ENCODE measurements around the gene LAIR2.
"Not testable (repeated sequence)": the region's sequence is repeated elsewhere in the genome, so short reads cannot be mapped to it uniquely, and the experiment has no call there.

LAIR2 gene

DNA sequence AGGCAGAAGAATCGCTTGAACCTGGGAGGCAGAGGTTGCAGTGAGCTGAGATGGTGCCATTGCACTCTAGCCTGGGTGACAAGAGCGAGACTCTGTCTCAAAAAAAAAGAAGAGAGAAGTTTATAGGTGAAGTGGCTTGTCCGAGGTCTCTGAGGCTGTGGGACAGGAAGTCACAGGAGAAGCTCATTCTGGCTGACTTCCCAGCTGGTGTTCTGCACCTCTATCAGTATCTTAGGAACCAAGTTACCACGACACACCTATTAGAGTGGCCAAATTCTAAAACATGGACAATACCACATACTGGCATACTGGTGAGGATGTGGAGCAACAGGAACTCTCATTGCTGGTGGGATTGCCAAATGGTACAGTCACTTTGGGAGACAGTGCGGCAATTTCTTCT is 7.3 kb upstream of the LAIR2 start:
- DNase-seq, result not testable (repeated sequence)

GRCh38 chr19:54497747-54498450 is 4.7 kb upstream of the LAIR2 start:
- not testable (repeated sequence) for DNase-seq

DNA sequence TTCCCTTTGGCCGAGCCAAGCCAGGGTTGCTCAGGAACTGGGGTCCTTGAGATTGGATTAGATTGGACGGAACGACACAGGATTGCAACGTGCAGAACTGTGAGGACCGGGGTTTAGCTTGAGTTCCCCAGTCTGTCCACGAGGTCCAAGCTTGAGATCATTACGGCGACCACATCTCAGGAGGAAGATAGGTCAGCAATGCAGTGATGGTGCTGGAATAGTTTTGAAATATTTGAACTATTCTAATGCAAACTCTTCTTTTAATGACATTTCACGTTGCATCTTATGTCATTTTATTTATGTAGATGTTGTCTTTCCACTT is 4.2 kb upstream of the LAIR2 start:
- DNase-seq, result not testable (repeated sequence)

- DNase-seq, result not testable (repeated sequence)
These were observed 2.9 kb downstream of the LAIR2 start for GRCh38 chr19:54505542-54505941.

GRCh38 chr19:54506079-54506478 is 3.4 kb downstream of the LAIR2 start:
- no peak for DNase-seq

DNA sequence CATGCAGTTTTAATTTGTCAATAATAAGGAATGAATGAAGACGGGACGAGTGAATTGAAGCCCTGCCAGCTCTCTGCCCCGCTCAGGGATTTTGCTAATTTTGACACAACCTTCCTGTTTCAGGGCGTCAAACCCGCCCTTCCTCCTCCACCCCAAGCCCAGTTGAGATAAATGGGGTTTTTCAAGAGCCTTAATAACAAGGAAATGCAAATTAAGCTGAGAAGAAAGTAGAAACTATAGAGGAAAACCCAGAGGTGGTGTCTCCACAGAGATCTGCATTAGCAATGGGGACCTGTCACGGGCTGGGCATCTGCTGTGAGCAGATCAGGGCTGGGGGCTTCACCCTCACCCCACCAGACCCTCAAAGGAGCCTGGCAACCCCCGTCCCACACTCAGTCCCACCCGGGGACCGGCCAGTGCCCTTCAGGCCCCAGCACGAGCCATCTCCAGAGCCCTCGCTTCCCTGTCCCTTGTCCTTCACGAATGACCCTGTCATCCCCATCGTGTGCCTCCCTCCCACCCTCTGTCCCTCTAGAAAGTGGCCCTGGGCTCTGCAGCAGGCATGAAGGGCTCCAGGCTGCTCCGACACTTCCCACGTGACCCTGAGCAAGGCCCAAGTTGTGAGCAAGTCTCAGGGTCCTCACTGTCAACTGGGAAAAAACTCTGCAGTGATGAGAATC is 4.5 kb downstream of the LAIR2 start:
- DNase-seq, result not testable (repeated sequence)

- no peak for DNase-seq
These were observed 5.2 kb downstream of the LAIR2 start for GRCh38 chr19:54507824-54508223.

DNA sequence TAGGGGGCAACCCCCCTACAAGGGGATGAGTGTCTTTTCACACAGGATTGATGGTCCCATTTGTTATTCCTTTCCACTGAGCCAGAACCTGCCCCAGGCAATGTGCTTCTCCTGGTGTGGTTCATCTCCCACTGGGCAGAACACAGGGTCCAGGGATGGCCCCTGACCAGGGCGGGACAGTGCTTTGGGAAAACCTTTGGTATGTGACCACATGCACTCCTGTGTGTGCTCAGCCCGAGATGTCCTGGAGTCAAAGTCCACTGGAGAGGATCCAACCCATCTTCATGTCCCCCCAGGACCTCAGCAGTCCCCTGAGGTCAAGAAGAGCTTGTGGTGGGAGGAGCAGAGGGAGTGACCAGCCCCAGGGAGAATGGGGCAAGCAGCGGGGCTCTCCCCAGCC is 5.9 kb downstream of the LAIR2 start:
- not testable (repeated sequence) for DNase-seq

DNA sequence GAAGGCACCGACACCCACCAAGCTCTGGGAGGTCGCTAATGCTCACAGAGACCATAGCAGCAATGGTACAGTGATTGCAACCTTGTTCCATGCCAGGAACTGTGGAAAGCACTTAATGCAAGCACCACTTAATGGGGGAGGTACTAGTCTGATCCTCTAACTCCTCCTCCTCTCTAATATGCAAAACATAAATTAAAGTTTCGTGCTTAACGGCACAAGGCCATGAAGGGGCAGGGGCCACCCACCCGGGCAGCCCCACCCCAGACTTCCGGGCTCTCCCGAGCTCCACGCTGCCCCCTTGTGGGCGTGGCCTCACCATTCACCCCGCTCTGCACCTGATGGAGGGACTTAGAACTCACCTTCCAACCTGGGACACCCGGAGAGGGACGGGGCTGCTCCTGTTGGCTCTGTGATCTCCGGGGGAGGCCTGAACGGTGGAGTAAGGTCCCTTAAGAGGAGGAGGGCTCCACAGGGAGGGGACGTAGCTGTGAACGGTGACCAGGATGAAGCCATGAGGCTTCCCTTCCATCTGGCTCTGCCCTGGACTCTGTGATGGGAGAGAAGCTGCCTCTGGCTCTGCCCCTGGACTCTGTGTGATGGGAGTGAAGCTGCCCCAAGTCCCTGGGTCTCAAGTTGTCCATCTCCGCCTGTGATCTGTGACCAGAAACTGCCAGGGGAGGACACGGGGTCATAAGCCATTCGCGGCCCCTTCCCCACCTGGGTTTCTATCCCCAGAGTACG is 6.7 kb downstream of the LAIR2 start:
- not testable (repeated sequence) for DNase-seq

DNA sequence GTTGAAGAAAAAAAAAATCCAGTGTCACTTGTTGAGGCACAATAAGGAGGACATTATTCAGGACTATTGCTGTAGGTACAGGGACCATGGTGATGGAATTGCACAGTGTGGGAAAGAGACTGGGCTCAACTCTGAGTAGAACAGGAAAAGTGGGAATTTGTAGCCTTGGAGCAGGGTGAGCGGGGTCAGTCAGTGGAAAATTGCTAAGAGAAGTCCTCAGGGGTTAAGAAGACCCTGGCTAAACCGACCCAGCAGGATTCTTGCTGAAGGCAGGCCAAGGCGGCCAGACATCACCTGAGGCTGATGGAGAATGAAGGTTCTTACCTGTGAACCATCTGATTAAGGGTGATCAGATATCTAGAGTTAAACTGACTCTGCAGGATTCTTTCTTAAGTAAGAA is 12.5 kb downstream of the LAIR2 start:
- no peak for DNase-seq

DNA sequence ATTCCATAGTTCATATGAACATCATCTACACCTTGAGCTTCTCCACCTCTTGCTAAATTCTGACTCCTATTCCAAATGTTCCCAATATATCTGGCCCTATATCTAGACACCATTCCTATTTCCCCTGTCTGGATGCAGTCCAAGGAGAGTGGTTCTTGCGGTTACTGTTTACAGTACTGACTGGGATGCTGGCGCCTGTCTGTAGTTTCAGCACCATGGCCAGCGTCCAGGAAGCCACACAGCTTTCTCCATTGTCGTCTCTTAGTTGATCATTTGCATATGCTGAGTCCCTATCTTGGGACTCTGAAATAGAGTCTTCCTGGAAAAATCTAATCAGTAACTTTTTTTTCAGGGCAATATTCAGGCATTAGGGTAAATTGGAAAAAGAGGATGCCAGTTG is 14.9 kb downstream of the LAIR2 start:
- DNase-seq, result peak; percentile 43

- no peak for DNase-seq
These were observed 16.2 kb downstream of the LAIR2 start for GRCh38 chr19:54518844-54519243.

DNA sequence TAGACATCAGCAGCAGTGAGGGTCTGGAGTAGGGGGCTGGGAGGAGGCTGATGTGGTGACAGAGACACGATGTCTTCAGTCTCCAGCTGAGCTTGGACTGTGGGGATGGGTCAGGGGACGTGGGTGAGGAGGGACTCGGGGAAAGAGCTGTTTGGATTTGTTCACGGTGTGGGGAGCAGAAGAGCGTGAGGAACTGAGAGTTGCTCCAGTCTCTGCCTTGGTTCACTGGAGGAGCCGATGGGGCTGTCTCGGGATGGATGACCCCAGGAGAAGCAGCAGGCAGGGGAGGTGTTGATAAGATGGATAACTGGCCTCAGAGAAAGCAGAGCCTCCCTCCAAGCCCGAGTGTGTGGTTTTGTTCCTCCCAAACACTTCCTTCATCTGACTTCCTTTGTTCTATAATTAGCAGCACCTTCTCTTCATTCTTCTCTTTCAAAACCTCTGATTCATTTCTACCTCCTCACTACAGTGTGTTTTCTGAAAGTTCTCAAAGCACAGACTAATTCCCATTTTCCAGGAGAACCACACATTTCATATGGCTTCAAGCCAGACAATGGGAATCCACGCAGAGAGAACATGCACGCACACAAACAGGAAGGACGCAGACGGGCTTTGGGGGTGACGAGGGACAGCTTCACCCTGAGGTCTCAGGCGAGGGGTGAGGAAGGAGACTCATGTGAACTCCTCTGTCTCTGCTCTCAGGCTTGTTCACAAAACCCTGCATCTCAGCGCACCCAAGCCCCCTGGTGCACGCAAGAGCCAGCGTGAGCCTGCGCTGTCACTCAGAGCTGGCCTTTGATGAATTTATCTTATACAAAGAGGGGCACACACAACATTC is 18.6 kb downstream of the LAIR2 start:
- DNase-seq, result no peak

- no peak for DNase-seq
These were observed 19.4 kb downstream of the LAIR2 start for GRCh38 chr19:54521860-54522513.

DNA sequence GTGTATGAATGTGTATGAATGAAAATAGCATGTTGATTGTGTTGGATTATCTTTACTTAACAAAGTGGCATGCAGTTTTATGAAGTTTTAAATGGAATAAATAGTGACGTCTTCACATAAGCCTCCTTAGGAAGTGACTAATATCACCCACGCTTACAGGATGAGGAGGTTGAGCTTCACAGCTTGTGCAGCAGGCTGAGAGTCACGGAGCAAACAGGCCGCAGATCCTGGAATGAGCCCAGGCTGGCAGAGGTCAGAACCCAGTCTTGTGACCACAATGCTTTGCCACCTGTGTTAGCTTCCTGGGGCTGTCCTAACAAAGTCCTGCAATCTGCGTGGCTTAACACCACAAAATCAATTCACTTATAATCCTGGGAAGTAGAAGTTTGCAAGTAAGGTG is 20.8 kb downstream of the LAIR2 start:
- DNase-seq, result no peak

- no peak for DNase-seq
These were observed 23.0 kb downstream of the LAIR2 start for GRCh38 chr19:54525636-54526035.

GRCh38 chr19:54526972-54527371 is 24.3 kb downstream of the LAIR2 start:
- no peak for DNase-seq

DNA sequence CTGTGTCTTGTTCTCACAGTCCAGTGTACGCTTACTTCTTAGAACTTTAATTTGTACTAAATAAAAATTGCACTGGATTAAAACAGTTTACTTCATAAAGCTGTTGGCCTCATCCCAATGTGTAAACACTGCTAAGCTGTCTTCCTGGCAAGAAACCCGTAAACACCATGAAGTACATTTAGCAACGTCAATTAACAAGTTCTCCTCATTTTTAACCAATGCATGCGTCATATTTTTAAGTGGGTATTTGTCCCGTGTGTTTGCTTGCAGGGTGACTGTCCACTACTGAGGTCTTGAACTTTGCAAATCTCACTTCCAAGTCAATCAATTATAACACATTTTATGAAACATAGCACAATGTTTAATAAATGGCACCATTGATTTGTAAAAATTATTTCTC is 28.2 kb downstream of the LAIR2 start:
- no peak for DNase-seq

DNA sequence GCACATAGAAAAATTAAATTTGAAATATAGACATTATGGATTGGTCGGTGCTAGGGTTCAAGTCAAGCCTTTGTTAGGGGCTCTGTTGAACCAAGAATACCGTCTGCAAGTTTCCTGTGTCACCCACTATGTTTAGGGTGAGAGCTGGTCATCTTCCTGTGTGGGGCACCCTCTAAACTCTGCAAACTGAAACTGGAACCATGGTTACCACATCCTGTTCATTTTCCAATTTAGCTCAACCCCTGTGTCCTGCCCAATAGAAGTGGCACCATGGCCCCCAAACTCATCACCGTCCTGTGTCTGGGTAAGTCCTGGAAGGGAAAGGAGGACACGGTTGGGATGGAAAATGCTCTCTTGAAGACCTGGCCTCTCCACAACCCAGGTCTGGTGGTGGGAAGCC is 29.9 kb downstream of the LAIR2 start:
- no peak for DNase-seq

DNA sequence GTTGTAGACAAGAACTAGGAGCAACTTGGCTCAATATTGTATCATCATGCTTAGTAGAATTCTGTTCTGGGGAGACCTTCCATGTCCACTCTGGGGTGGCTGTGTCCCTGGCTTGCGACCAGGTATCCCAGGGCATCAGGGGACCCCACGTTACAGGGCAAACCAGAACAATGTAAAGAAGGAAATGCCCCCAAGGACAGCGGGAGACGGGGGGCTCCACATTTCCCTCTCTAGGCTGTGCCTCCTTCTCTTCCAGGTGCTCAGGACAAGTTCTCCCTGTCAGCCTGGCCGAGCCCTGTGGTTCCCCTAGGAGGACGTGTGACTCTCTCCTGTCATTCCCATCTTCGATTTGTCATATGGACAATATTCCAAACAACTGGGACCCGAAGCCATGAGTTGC is 30.8 kb downstream of the LAIR2 start:
- no peak for DNase-seq

- DNase-seq, result no peak
These were observed 31.5 kb downstream of the LAIR2 start for GRCh38 chr19:54534156-54534555.

GRCh38 chr19:54535601-54536000 is 33.0 kb downstream of the LAIR2 start:
- DNase-seq, result no peak

DNA sequence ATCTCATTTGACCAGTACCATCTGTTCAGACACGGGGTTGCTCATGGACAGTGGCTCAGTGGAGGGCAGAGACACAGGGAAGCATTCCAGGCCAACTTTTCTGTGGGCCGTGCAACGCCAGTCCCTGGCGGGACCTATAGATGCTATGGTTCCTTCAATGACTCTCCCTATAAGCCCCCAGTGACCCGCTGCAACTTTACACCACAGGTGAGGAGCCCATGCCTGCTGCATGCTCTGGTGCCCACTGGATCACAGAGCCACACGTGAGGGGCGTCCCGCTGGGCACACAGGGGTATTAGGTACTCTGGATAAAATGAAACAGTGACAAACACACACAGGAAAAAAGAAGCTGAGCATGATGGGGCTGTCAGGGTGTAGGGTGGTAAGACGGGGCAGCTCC is 34.3 kb downstream of the LAIR2 start:
- no peak for DNase-seq

Data from activated CD8-positive, alpha-beta memory T cell treated with anti-CD3 and anti-CD28 coated beads, Interleukin-2, amount 50 U/mL, for 4 hours (primary cell).